Psoas muscle (tissue), 8 donors: ENCODE measurements around the gene CHST6. TPM values are rescaled to one million over a fixed set of nuclear protein-coding genes. Genes with fewer than 3 reads are reported as not detected.

Source experiments
- ATAC-seq, 4 donors: fragments of 200-7000 bp; cut with Tn5 transposase; one replicate each; pipeline ENCODE4 v1.9.1; 2020; ENCODE audit warnings: moderate library complexity in 3 of 4, mild to moderate bottlenecking in 2 of 4
- DNase-seq, 2 donors: peaks; one replicate each; pipeline ENCODE4 v3.0.0-alpha.2; 2020
- H3K27ac ChIP-seq: fragments of 200-600 bp; one replicate; pipeline ENCODE4 v1.8.0; 2022
- H3K27me3 ChIP-seq, 3 donors: fragments of 200-600 bp in 1 of 3; one replicate each; pipeline versions ENCODE4 v1.6.1 to v1.8.0; 2013 to 2022; ENCODE audit warnings: low read length in 2 of 3, mild to moderate bottlenecking in 2 of 3, moderate library complexity in 1 of 3; ENCODE audit not compliant: insufficient read depth in 3 of 3
- H3K36me3 ChIP-seq, 2 donors: fragments of 200-600 bp in 1 of 2; one replicate each; pipeline versions ENCODE4 v1.6.1 to v1.8.0; 2013 to 2022; ENCODE audit warnings: low read depth in 1 of 2, mild to moderate bottlenecking in 1 of 2, moderate library complexity in 1 of 2; ENCODE audit not compliant: insufficient read depth in 1 of 2
- H3K4me1 ChIP-seq: fragments of 200-600 bp; one replicate; pipeline ENCODE4 v1.8.0; 2022
- H3K4me3 ChIP-seq: fragments of 200-600 bp; one replicate; pipeline ENCODE4 v1.8.0; 2022; ENCODE audit warnings: mild to moderate bottlenecking
- H3K9me3 ChIP-seq: fragments of 200-600 bp; one replicate; pipeline ENCODE4 v1.8.0; 2022
- WGBS, 3 donors: extraction: QIAGEN DNeasy Blood & Tissue Kit; methylation state at CpG; one replicate each; pipeline versions ENCODE4 v1.1.6 to v1.1.7; 2013; 5-methylcytosine and 5-hydroxymethylcytosine counted together
- intact Hi-C, 2 donors: fragments of 100-400 bp; cut with DNase I; formaldehyde crosslinking; loops; one replicate each; pipeline versions ENCODE4 v1.11.0 to v1.14.2; 2022
- polyA plus RNA-seq, 3 donors: library from polyadenylated mRNA; stranded (reverse); fragments of 200-250 nt; gene quantifications; one replicate each; pipeline ENCODE4 v1.2.3, GENCODE V29; 2013
- total RNA-seq, 4 donors: library from RNA; stranded (reverse); fragmentation: NEBNext Ultra II Directional in 2 of 4; extraction: Animal tissue kit (Norgen Biotek cat#: 25700) in 2 of 4; gene quantifications; one replicate each; pipeline versions ENCODE4 v1.2.1 to v1.2.4, GENCODE V29; 2021 to 2023
- TF ChIP-seq, protein P1 (sequence below): fragments of 200-600 bp; IDR thresholded peaks from one replicate; pipeline ENCODE4 v1.8.0; 2022; ENCODE audit warnings: antibody characterized with exemption
- donor health status: healthy with polysubstance abuse.
- donor health status: DM: no; HTN: no; CAD: no; lungs with moderate emphysema.
- donor health status: Bipolar disorder and iron deficiency.
- donor health status: healthy.
- donor health status: DM: yes; HTN: yes; CAD: no.
- donor health status: DM: no; HTN: no; CAD: no.
- donor health status: DM: no; HTN: no; CAD: no.
- donor health status: DM: yes; HTN: yes; CAD: no.

The CHST6 gene
- total and polyA plus RNA-seq, 7 donors: 0.01 to 5.8 (median 0.15) TPM

DNA sequence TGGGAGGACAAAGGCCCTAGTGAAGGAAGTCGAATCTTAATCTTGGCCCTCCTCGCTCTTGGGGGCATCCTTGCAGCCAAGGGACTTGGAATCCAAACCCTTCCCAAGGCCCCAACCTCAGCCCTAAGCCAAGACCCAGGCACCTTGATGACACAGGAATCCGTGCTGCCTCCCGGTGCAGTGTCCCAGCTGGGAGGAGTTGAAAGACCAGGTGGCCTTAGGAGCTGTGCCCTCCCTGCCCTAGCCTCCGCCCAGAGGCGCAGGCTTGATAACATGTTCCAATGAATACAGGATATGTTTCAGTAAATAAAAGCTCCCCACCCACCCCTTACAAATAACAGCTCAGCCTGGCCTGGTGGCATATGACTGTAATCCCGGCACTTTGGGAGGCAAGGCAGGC lies 40.7 kb upstream of the CHST6 start, which contains the start of gene CHST5:
Gene CHST5 (minus strand): TSS at position 208 of the 400 bp plus-strand sequence. CDS start 5,724 bp downstream, outside the sequence.
- Histone ChIP-seq H3K27me3 (no peaks in the 10 kb centered on the region), H3K36me3 (no peaks in the 10 kb centered on the region), H3K9me3 (no peaks in the 10 kb centered on the region), H3K27ac (no peak within 1 kb of the TSS), H3K4me3 (no peak within 1 kb of the TSS), H3K4me1 (no peaks in the 10 kb centered on the region)
- no peak for ATAC-seq
- TF ChIP-seq, protein P1, sequence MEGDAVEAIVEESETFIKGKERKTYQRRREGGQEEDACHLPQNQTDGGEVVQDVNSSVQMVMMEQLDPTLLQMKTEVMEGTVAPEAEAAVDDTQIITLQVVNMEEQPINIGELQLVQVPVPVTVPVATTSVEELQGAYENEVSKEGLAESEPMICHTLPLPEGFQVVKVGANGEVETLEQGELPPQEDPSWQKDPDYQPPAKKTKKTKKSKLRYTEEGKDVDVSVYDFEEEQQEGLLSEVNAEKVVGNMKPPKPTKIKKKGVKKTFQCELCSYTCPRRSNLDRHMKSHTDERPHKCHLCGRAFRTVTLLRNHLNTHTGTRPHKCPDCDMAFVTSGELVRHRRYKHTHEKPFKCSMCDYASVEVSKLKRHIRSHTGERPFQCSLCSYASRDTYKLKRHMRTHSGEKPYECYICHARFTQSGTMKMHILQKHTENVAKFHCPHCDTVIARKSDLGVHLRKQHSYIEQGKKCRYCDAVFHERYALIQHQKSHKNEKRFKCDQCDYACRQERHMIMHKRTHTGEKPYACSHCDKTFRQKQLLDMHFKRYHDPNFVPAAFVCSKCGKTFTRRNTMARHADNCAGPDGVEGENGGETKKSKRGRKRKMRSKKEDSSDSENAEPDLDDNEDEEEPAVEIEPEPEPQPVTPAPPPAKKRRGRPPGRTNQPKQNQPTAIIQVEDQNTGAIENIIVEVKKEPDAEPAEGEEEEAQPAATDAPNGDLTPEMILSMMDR: no peak
- intact Hi-C loops: no loop called here
- DNase-seq: no peak
- 87 to 90% (median 89%) methylated on average over 7 of the region's 7 CpGs for WGBS, 3 donors

DNA sequence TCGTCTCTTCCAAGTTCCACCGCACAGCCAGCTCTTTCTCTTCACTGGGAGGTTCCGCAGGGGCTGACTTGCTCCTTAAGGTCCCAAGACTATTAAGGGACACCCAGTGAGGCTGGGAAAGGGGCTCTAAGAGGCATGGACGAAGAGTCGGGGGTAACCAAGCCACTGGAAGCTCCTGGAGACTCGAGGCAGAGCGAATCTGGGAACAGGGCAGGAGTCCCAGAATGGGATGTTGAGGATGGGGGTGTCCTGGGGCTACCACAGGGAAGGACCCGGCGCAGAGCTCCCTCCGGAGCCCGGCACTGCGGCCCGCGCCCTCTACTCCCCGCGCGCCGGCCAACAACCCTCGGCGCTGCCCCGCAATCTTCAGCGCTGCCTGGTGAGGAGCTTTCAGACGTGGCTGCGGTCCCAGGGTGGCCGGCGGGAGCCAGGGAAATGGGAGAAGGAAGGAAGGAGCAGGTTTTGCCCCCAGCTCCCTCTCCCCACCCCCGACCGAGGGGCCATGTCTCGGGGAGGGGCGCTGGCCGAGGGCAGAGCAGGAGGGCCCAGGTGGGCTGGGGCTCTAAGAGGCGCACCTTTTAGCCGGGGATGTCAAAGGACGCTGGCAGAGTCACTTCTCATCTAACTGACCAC lies 40.1 kb upstream of the CHST6 start:
- DNase-seq: no peak
- no peak overlapping the region for H3K4me3 ChIP-seq
- ATAC-seq: no peak
- intact Hi-C loops: no loop called here
- H3K4me1 ChIP-seq: no peaks in the 10 kb centered on the region
- H3K27ac ChIP-seq: no peak overlapping the region
- no peaks in the 10 kb centered on the region for H3K36me3 ChIP-seq
- WGBS, 3 donors: 69 to 79% (median 75%) methylated on average over 28 to 34 of the region's 34 CpGs
- TF ChIP-seq, protein P1: no peak
- no peaks in the 10 kb centered on the region for H3K9me3 ChIP-seq
- H3K27me3 ChIP-seq: no peaks in the 10 kb centered on the region

DNA sequence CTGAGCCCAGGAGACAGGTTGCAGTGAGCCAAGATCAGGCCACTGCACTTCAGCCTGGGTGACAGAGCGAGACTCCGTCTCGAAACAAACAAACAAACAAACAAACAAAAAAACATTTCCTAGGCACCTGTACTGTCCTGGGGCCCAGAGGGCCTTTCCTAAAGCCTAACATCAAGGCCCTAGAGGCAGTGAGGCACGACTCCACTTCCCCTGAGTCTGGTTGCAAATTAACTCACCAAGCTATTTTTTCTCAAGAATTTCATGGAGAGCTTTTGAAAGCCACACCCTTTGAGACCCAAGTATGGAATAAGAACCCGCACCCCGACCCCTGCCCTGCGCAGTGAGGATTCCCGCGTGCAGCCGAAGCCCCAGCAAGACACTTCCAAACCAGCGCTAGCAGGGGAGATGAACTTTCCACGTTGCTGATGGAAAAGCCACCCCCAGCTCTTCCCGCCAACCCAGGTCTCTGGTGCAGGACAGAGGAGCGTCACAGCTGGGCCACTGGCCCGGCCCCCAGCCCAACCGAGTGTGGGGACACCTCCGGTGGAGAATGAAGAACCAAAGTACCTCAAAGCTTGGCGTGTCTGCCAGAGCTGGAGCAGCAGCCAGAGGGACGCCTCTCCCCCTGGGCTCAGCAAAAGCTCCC lies 39.4 kb upstream of the CHST6 start:
- intact Hi-C loops: no loop called here
- DNase-seq: no peak
- Histone ChIP-seq H3K4me3 (no peak overlapping the region), H3K4me1 (no peaks in the 10 kb centered on the region), H3K27me3 (no peaks in the 10 kb centered on the region), H3K9me3 (no peaks in the 10 kb centered on the region), H3K36me3 (no peaks in the 10 kb centered on the region), H3K27ac (no peak overlapping the region)
- TF ChIP-seq, protein P1: no peak
- WGBS, 3 donors: 78 to 82% (median 82%) methylated on average over 19 of the region's 19 CpGs
- no peak for ATAC-seq

DNA sequence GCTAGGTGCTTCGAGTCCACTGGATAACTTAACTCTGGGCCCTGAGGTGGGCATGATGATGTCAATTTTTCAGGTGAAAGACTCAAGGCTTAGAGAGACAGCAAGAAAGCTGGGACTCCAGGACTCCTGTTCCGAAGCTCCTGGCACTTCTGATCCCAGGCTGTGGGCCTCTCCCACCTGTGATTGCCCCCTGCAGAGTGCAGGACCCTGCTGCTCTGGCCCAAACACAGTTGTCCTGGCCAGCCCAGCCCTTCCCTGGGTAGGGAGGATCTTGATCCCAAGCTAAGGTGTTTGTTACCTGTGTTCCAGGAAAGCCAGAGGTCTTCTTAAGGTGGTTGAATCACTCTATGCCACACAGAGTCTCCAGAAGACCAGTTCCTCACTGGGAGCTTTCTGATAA lies 37.5 kb upstream of the CHST6 start:
- no peak for DNase-seq
- WGBS, 3 donors: 90 to 93% (median 92%) methylated on average over 2 of the region's 2 CpGs
- H3K36me3 ChIP-seq: no peaks in the 10 kb centered on the region
- TF ChIP-seq, protein P1: no peak
- H3K9me3 ChIP-seq: no peaks in the 10 kb centered on the region
- H3K4me3 ChIP-seq: no peak overlapping the region
- H3K4me1 ChIP-seq: no peaks in the 10 kb centered on the region
- intact Hi-C loops: no loop called here
- no peaks in the 10 kb centered on the region for H3K27me3 ChIP-seq
- no peak for ATAC-seq
- no peak overlapping the region for H3K27ac ChIP-seq
